Caco-2 (cell line): ENCODE data around the gene RSPO4. TPM values are rescaled to one million over a fixed set of nuclear protein-coding genes. Genes with fewer than 3 reads are reported as not detected.
A peak's percentile ranks its signal among the peaks of the same experiment; 100 is the strongest.

Source experiments
- BruUV-seq: library from RNA; stranded (reverse); fragments of 400-500 nt; replicated peaks from 2 replicates; lab custom pipeline; 2021; lab: Mats Ljungman, UMichigan
- CTCF ChIA-PET: fragments of 300-600 bp; sonication (Branson Sonifier 250); formaldehyde crosslinking; loops from one replicate; lab custom pipeline; 2022; ENCODE audit warnings: antibody characterized with exemption; lab: Charles Lee
- POLR2A ChIA-PET: fragments of 300-600 bp; sonication (Branson Sonifier 250); formaldehyde crosslinking; loops from one replicate; lab custom pipeline; 2022; ENCODE audit warnings: antibody characterized with exemption; lab: Charles Lee
- DNase-seq, 2 experiments: peaks; one replicate each; pipeline versions ENCODE4 v3.0.0 to v3.0.0-alpha.2; 2020 to 2022
- H3K27me3 ChIP-seq: replicated peaks from 2 replicates; pipeline ENCODE4 v1.6.0; 2011; ENCODE audit warnings: low read length; ENCODE audit not compliant: control insufficient read depth, insufficient read depth
- H3K36me3 ChIP-seq: 2 replicates; pipeline ENCODE4 v1.5.1; 2011; ENCODE audit warnings: low read length; ENCODE audit not compliant: control insufficient read depth, insufficient read depth
- H3K4me1 ChIP-seq: fragments of 250-450 bp; sonication (Bioruptor Pico); 2 replicates; pipeline ENCODE4 v1.5.1; 2020; ENCODE audit warnings: mild to moderate bottlenecking
- H3K4me3 ChIP-seq: 2 replicates; pipeline ENCODE4 v1.5.1; 2011; ENCODE audit warnings: low read depth, mild to moderate bottlenecking, control low read depth, low read length
- H3K9me3 ChIP-seq: fragments of 250-450 bp; sonication (Bioruptor Pico); 2 replicates; pipeline ENCODE4 v1.5.1; 2020; ENCODE audit warnings: mild to moderate bottlenecking, moderate library complexity
- H3K27ac Mint-ChIP-seq: one replicate; pipeline ENCODE4 v1.8.0; 2022; ENCODE audit warnings: mixed read lengths; ENCODE audit not compliant: unreplicated experiment
- H3K27me3 Mint-ChIP-seq: one replicate; pipeline ENCODE4 v1.8.0; 2022; ENCODE audit warnings: mixed read lengths; ENCODE audit not compliant: insufficient read depth, unreplicated experiment
- H3K36me3 Mint-ChIP-seq: one replicate; pipeline ENCODE4 v1.8.0; 2022; ENCODE audit warnings: mild to moderate bottlenecking, mixed read lengths; ENCODE audit not compliant: insufficient read depth, unreplicated experiment
- H3K4me1 Mint-ChIP-seq: one replicate; pipeline ENCODE4 v1.8.0; 2022; ENCODE audit warnings: low read depth, mixed read lengths; ENCODE audit not compliant: unreplicated experiment
- H3K4me3 Mint-ChIP-seq: one replicate; pipeline ENCODE4 v1.8.0; 2022; ENCODE audit warnings: mild to moderate bottlenecking, moderate library complexity, mixed read lengths; ENCODE audit not compliant: unreplicated experiment
- H3K9me3 Mint-ChIP-seq: one replicate; pipeline ENCODE4 v1.8.0; 2022; ENCODE audit warnings: mixed read lengths; ENCODE audit not compliant: unreplicated experiment
- CTCF ChIP-seq, 2 experiments: fragments of 200-600 bp in 1 of 2; IDR thresholded peaks; 1 replicate in 1 of 2; 2 replicates in 1 of 2; pipeline versions ENCODE4 v1.5.1 to v1.8.0; 2011 to 2022; ENCODE audit warnings: antibody characterized with exemption in 1 of 2, control low read depth in 1 of 2, inconsistent platforms in 1 of 2, low read depth in 1 of 2, low read length in 1 of 2, mild to moderate bottlenecking in 1 of 2, moderate library complexity in 1 of 2; ENCODE audit not compliant: insufficient read depth in 1 of 2, severe bottlenecking in 1 of 2, unreplicated experiment in 1 of 2
- intact Hi-C: fragments of 100-400 bp; cut with micrococcal nuclease; formaldehyde crosslinking; loops from one replicate; pipeline ENCODE4 v1.10.0; 2022; ENCODE audit not compliant: unreplicated experiment
- total RNA-seq: library from RNA; stranded (reverse); gene quantifications from 2 replicates; pipeline ENCODE4 v1.2.3, GENCODE V29; 2022

RSPO4 gene
- total RNA-seq, 1 experiment from 2014 or later: 0.41 TPM

GRCh38 chr20:1014471-1014870 is 12.4 kb upstream of the RSPO4 start:
- ChIA-PET POLR2A (no interaction called here), CTCF (no interaction called here)
- Histone ChIP-seq H3K27me3 (no peaks in the 10 kb centered on the region), H3K4me3 (no peak overlapping the region), H3K4me1 (no peaks in the 10 kb centered on the region), H3K36me3 (no peaks in the 10 kb centered on the region), H3K9me3 (no peaks in the 10 kb centered on the region)
- DNase-seq: peak in 1 of 2 experiments; percentile 13
- Mint-ChIP-seq H3K27me3 (peaks cover 11% of the 10 kb centered on the region), H3K36me3 (no peaks in the 10 kb centered on the region), H3K4me3 (no peak overlapping the region), H3K4me1 (no peaks in the 10 kb centered on the region), H3K9me3 (no peaks in the 10 kb centered on the region), H3K27ac (no peak overlapping the region)
- TF ChIP-seq CTCF (IDR thresholded peaks at IDR 0.05; ENCODE audit: insufficient read depth in 1 of 2, low read depth in 1 of 2, low read length in 1 of 2, severe bottlenecking in 1 of 2, unreplicated experiment in 1 of 2): no peak
- no TSS peak for BruUV-seq
- intact Hi-C loops: no loop called here

- CTCF ChIA-PET: no interaction called here
- intact Hi-C loops: no loop called here
- no peaks in the 10 kb centered on the region for H3K36me3 ChIP-seq
- Mint-ChIP-seq H3K4me3 (no peak overlapping the region), H3K4me1 (no peaks in the 10 kb centered on the region), H3K9me3 (no peaks in the 10 kb centered on the region), H3K27ac (no peak overlapping the region), H3K27me3 (peaks cover 12% of the 10 kb centered on the region), H3K36me3 (no peaks in the 10 kb centered on the region)
- POLR2A ChIA-PET: no interaction called here
- H3K4me3 ChIP-seq: no peak overlapping the region
- no peak for TF ChIP-seq CTCF (IDR thresholded peaks at IDR 0.05; ENCODE audit: insufficient read depth in 1 of 2, low read depth in 1 of 2, low read length in 1 of 2, severe bottlenecking in 1 of 2, unreplicated experiment in 1 of 2)
- no TSS peak for BruUV-seq
- H3K9me3 ChIP-seq: no peaks in the 10 kb centered on the region
- DNase-seq: peak in 1 of 2 experiments; percentile 7
- no peaks in the 10 kb centered on the region for H3K4me1 ChIP-seq
- H3K27me3 ChIP-seq: no peaks in the 10 kb centered on the region
Measured at GRCh38 chr20:1013566-1014340, 11.6 kb upstream of the RSPO4 start.

- intact Hi-C loops: no loop called here
- TF ChIP-seq CTCF (IDR thresholded peaks at IDR 0.05; ENCODE audit: insufficient read depth in 1 of 2, low read depth in 1 of 2, low read length in 1 of 2, severe bottlenecking in 1 of 2, unreplicated experiment in 1 of 2): no peak
- Mint-ChIP-seq H3K4me3 (no peak overlapping the region), H3K27me3 (peaks cover 12% of the 10 kb centered on the region), H3K27ac (no peak overlapping the region), H3K9me3 (no peaks in the 10 kb centered on the region), H3K4me1 (no peaks in the 10 kb centered on the region), H3K36me3 (no peaks in the 10 kb centered on the region)
- CTCF ChIA-PET: interaction anchor here (0.7 kb wide), 1 partner anchor 25 kb away, joined by 4 read pairs; no protein-coding TSS in a partner anchor
- no TSS peak for BruUV-seq
- Histone ChIP-seq H3K4me3 (no peak overlapping the region), H3K9me3 (no peaks in the 10 kb centered on the region), H3K36me3 (no peaks in the 10 kb centered on the region), H3K4me1 (no peaks in the 10 kb centered on the region), H3K27me3 (no peaks in the 10 kb centered on the region)
- DNase-seq: peak in 1 of 2 experiments; percentile 25
- POLR2A ChIA-PET: no interaction called here
Measured at GRCh38 chr20:1012359-1013168, 10.5 kb upstream of the RSPO4 start.
